ENCODE measurements around the gene AGGF1. TPM values are rescaled to one million over a fixed set of nuclear protein-coding genes. Genes with fewer than 3 reads are reported as not detected.

Gene AGGF1
- total RNA-seq, 4 donors from 2014 or later: 30.6 to 69.6 (median 50.1) TPM

GRCh38 chr5:77016962-77017361 lies 13.2 kb upstream of the AGGF1 start:
- intact Hi-C loops (cut with DNase I; ENCODE audit: low total_unique reads): no loop called here
- TF ChIP-seq POLR2AphosphoS5 (IDR thresholded peaks at IDR 0.05) (no peak), EP300 (IDR thresholded peaks at IDR 0.05; ENCODE audit: low read depth) (no peak), CTCF (IDR thresholded peaks at IDR 0.05) (no peak), POLR2A (IDR thresholded peaks at IDR 0.05) (no peak)
- WGBS, 2 donors (ENCODE audit: low coverage in 1 of 2): 80 to 85% methylated on average over 1 of the region's 1 CpG
- no peak for DNase-seq
- Histone ChIP-seq H3K9me3 (no peaks in the 10 kb centered on the region), H3K36me3 (no peaks in the 10 kb centered on the region), H3K27me3 (no peaks in the 10 kb centered on the region), H3K27ac (no peak overlapping the region), H3K4me3 (no peak overlapping the region), H3K4me1 (no peaks in the 10 kb centered on the region)
- in situ Hi-C loops (cut with MboI; ENCODE audit: low pct_ligation_motif_present in 1 of 4, low pct_unique_long_range_greater_than_20kb in 1 of 4, low sequenced_read_pairs in 3 of 4): loop anchor here in 2 of 4 donors (10.0 to 25.0 kb wide), 3 partner anchors 142 to 405 kb away; partner anchors contain the start of gene F2RL2 (in 1 of the 2)

- Histone ChIP-seq H3K27me3 (no peaks in the 10 kb centered on the region), H3K4me1 (no peaks in the 10 kb centered on the region), H3K4me3 (no peak overlapping the region), H3K9me3 (no peaks in the 10 kb centered on the region), H3K27ac (no peak overlapping the region), H3K36me3 (no peaks in the 10 kb centered on the region)
- in situ Hi-C loops (cut with MboI; ENCODE audit: low pct_ligation_motif_present in 1 of 4, low pct_unique_long_range_greater_than_20kb in 1 of 4, low sequenced_read_pairs in 3 of 4) (loop anchor here in 2 of 4 donors (10.0 to 25.0 kb wide), 3 partner anchors 143 to 405 kb away; partner anchors contain the start of gene F2RL2 (in 1 of the 2)), intact Hi-C loops (cut with DNase I; ENCODE audit: low total_unique reads) (no loop called here)
- TF ChIP-seq POLR2A (IDR thresholded peaks at IDR 0.05) (no peak), EP300 (IDR thresholded peaks at IDR 0.05; ENCODE audit: low read depth) (no peak), POLR2AphosphoS5 (IDR thresholded peaks at IDR 0.05) (no peak), CTCF (IDR thresholded peaks at IDR 0.05) (no peak)
- DNase-seq: no peak
- WGBS, 2 donors (ENCODE audit: low coverage in 1 of 2): 52 to 56% methylated on average over 4 of the region's 4 CpGs
Observed at GRCh38 chr5:77017668-77018067, 12.5 kb upstream of the AGGF1 start.

- 56 to 61% methylated on average over 6 to 7 of the region's 7 CpGs for WGBS, 2 donors (ENCODE audit: low coverage in 1 of 2)
- intact Hi-C loops (cut with DNase I; ENCODE audit: low total_unique reads) (no loop called here), in situ Hi-C loops (cut with MboI; ENCODE audit: low pct_ligation_motif_present in 1 of 4, low pct_unique_long_range_greater_than_20kb in 1 of 4, low sequenced_read_pairs in 3 of 4) (loop anchor here in 1 of 4 donors (25.0 kb wide), 1 partner anchor 410 kb away; the partner anchor contains the start of gene F2RL2)
- Histone ChIP-seq H3K9me3 (no peaks in the 10 kb centered on the region), H3K4me1 (no peaks in the 10 kb centered on the region), H3K27me3 (no peaks in the 10 kb centered on the region), H3K4me3 (no peak overlapping the region), H3K36me3 (no peaks in the 10 kb centered on the region), H3K27ac (no peak overlapping the region)
- DNase-seq: no peak
- TF ChIP-seq POLR2A (IDR thresholded peaks at IDR 0.05): no peak
- no peak for TF ChIP-seq CTCF (IDR thresholded peaks at IDR 0.05)
- TF ChIP-seq POLR2AphosphoS5 (IDR thresholded peaks at IDR 0.05): no peak
- TF ChIP-seq EP300 (IDR thresholded peaks at IDR 0.05; ENCODE audit: low read depth): no peak
Observed at GRCh38 chr5:77022511-77023417, 7.4 kb upstream of the AGGF1 start.

GRCh38 chr5:77024490-77024889 lies 5.7 kb upstream of the AGGF1 start:
- Histone ChIP-seq H3K4me1 (peaks cover 0 to under 1% (median under 1%) of the 10 kb centered on the region in 4 donors), H3K4me3 (no peak overlapping the region), H3K9me3 (no peaks in the 10 kb centered on the region), H3K27me3 (no peaks in the 10 kb centered on the region), H3K36me3 (no peaks in the 10 kb centered on the region), H3K27ac (no peak overlapping the region)
- 80 to 83% methylated on average over 1 of the region's 1 CpG for WGBS, 2 donors (ENCODE audit: low coverage in 1 of 2)
- no peak for DNase-seq
- in situ Hi-C loops (cut with MboI; ENCODE audit: low pct_ligation_motif_present in 1 of 4, low pct_unique_long_range_greater_than_20kb in 1 of 4, low sequenced_read_pairs in 3 of 4): loop anchor here in 1 of 4 donors (25.0 kb wide), 1 partner anchor 412 kb away; the partner anchor contains the start of gene F2RL2
- TF ChIP-seq EP300 (IDR thresholded peaks at IDR 0.05; ENCODE audit: low read depth): no peak
- TF ChIP-seq POLR2A (IDR thresholded peaks at IDR 0.05): no peak
- no peak for TF ChIP-seq CTCF (IDR thresholded peaks at IDR 0.05)
- no peak for TF ChIP-seq POLR2AphosphoS5 (IDR thresholded peaks at IDR 0.05)
- intact Hi-C loops (cut with DNase I; ENCODE audit: low total_unique reads): no loop called here

Data from transverse colon (tissue), 4 donors.